Effector CD4-positive, alpha-beta T cell (primary cell): Measurements from ENCODE around the gene LTK.

Source experiments
- DNase-seq: peaks from one replicate; pipeline ENCODE4 v3.0.0-alpha.2; 2020

LTK gene

GRCh38 chr15:41495736-41496599 lies 17.7 kb downstream of the LTK start:
- no peak for DNase-seq

GRCh38 chr15:41494922-41495735 lies 18.5 kb downstream of the LTK start:
- no peak for DNase-seq

DNA sequence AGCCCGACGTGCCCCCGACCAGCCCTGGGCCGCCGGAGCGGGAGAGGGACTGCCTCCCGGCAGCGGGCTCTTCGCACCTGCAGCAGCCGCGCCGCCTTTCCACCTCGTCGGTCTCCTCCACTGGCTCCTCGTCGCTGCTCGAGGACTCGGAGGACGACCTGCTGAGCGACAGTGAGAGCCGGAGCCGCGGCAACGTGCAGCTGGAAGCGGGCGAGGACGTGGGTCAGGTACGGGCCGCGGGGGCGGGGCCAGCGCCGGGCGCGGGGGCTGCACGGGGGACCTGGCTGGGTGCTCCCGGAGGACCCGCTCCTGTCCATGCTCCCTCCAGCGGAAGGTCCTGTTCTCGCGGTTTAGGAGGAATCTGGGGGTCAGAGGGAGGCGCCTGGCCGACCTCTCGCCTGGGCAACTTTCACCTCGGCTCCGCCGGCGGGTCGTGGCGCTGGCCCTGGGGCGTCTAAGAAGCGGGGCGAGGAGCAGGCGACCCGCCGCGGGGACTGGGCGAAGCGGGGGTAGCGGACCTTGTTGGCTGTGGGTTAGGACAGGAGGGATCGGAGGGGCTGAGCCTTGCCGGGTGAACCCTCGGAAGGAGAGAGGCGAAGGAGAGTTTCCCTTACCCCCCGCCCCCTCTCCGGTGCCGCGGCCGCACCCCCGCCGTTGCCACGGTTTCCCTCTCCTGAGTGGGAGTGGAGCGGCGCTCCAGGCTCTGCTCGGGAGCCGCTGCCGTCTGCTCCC lies 19.3 kb downstream of the LTK start:
- DNase-seq = no peak

GRCh38 chr15:41493902-41494189 lies 19.8 kb downstream of the LTK start:
- DNase-seq = no peak

DNA sequence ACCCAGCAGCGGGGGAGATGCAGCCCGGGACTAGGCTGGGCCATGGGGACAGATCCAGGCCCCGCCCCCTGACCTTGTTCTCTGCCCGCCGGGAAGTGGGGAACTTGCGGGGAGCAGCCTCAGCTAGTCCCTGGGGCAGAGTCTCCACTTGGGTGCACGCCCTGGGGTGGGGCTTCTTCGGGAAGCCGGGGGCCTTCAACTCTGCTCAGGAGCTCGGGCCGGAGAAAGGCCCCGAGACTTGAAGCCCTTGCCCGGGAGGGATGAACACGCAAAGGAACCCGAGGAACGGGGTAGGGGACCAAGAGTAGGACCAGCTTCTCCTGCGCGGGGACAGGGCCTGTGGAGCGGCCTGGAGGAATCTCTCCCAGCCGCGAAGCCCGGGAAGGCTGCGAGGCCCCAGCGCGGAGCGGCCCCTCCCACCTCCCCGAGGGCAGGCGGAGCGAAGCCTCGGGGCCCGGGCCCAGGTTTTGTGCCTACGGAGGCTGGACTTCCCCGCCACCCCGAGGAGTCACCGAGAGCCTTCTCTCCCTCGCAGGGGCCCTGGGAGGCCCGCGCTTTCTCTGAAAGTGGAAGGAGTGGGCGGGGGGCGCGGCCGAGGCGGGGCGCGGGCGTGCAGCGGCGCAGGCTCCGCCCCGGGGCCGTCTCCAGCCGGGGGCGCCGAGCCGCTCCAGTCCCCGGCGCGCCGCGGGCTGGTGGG lies 20.3 kb downstream of the LTK start, which contains the start of gene ITPKA:
ITPKA (plus strand) TSS at position 670 of the 697 bp plus-strand sequence. CDS start 54 bp downstream, outside the sequence.
- DNase-seq = peak; percentile 73

GRCh38 chr15:41492597-41493204 lies 20.9 kb downstream of the LTK start:
- DNase-seq = no peak

DNA sequence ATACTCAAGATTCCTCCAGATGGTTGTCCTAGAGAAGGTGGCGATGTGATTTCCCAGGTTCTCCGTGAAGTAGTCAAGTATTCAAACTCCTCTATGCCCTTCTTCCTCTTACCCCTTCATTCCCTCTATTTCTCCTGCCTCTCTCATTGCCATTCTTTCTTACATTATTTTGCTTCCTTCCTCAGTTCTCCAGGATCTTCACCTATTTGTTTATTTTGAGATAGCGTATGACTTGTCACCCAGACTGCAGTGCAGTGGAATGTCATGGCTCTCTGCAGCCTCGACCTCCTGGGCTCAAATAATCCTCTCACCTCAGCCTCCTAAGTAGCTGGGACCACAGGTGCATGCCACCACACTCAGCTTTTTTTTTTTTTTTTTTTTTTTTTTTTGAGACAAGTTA lies 21.7 kb downstream of the LTK start:
- DNase-seq = no peak

DNA sequence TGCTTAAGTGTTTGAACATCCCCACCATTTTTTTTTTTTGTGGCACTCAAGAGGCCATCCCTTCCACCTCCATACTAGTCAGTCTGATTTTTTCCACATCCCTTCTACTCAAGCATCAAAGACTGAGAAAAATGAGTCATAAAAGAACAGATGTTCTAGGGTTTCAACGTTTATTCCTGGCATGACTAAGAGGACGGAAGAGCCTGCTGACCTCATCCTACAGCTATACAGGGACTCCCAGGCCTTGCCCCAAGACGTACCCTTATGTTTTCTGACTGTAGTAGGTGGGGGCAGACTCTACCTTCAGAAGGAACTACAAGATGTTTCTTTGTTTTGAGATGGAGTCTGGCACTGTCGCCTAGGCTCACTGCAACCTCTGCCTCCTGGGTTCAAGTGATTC lies 23.3 kb downstream of the LTK start:
- DNase-seq = no peak

DNA sequence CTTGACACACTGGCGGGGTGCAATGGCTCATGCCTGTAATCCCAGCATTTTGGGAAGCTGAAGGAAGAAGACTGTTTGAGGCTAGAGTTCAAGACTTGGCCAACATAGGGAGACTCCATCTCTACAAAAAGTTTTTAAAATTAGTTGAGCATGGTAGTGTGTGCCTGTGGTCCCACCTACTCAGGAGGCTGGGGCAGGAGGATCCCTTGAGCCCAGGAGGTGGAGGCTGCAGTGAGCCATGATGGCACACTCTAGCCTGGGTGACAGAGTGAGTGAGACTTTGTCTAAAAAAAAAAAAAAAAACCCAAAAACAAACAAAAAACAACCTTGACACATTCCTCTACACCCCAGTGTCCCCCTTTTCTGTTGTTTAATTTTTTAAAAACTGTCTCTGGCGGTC lies 24.0 kb downstream of the LTK start:
- DNase-seq = no peak

GRCh38 chr15:41487802-41488201 lies 25.8 kb downstream of the LTK start:
- no peak for DNase-seq

DNA sequence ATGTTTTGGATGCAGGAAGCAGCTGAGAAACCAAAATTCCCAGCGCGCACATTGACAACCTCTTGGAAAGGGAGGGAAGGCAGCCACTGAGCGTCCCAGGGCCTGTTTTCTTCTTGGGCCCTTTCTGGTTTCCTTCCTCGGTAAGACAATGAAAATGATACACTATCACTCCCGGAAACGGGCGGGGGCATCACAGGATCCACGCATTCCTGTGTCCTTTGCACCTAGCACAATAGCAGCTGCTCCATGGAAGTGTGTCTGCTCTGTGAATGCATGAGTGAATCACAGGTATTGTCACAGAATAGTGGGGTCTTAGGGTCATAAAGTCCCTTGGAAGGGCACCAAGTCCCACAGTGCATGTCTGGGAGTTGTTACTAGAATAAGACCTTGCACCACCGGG lies 26.2 kb downstream of the LTK start:
- no peak for DNase-seq

DNA sequence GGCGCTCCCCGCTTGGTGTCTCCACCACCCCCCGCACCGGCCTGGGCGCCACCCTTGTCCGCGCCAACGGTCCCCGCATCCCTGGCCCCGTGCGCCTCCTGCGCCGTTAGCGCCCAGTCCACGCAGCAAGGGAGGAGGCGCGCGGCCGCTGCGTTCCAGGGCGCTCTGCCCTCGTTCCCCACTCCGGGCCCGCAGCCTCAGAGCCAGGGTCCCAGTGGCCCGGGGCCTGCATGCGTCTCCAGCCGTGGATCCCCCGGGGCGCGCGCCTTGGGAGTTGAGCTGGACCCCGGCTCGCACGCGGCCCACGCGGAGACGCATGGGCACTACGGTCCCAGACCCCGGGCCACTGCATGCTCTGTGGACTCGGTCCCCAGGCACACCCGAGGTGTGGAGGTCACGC lies 27.3 kb downstream of the LTK start:
- no peak for DNase-seq

DNA sequence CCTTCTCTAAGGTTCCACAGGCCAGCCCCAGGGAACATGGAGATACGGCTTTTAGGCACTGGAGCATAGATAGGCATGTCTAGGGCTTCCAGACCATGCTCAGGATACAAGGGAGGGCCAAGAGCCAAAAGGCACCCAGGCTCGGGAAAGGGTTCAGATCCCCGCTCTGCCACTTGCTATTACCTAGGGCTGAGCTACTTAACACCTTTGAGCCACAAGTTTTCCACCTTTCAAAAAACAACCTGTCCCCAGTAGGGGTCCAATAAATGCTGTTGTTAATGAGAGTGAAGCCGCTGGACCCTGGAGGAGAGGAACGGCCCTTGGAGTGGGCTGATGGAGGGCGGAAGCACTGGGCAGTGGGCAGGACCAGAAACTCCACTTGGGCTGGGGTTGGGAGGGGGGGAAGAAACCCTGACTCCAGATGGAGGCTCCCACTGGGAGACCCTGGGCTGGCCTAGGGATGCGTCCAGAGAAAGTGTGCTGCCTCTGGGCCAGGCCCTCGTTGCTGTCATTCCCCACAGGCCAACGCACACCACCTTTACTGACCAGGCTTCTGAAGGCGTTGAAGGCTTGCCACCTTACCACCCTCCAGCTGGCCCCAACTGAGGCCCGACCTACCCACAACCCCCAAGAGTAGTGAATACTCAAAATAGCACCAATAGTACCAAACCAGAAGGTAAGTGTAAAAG lies 28.5 kb downstream of the LTK start:
- DNase-seq = no peak

- no peak for DNase-seq
Measured at GRCh38 chr15:41483519-41483918, 30.1 kb downstream of the LTK start.

DNA sequence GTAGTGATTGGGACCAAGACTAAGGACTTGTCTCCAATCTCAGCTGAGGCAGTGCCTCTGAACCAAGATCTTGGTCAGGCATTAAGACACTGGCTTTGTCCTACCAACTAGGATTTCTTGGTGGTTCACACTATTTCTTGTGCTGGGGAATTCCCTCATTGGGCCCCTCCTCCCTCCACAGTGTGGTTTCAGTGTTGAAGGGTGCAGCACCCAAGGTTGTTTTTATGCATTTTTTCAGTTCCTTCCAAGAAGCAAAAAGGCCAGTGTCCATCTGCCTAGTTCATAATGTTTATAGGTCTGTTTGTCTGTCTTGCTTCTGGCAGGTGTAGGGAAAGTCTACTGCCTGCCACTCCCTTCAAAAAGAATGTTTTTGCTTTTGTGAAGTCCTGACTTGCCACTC lies 30.5 kb downstream of the LTK start:
- no peak for DNase-seq

- DNase-seq = no peak
Measured at GRCh38 chr15:41482110-41482877, 31.3 kb downstream of the LTK start.

DNA sequence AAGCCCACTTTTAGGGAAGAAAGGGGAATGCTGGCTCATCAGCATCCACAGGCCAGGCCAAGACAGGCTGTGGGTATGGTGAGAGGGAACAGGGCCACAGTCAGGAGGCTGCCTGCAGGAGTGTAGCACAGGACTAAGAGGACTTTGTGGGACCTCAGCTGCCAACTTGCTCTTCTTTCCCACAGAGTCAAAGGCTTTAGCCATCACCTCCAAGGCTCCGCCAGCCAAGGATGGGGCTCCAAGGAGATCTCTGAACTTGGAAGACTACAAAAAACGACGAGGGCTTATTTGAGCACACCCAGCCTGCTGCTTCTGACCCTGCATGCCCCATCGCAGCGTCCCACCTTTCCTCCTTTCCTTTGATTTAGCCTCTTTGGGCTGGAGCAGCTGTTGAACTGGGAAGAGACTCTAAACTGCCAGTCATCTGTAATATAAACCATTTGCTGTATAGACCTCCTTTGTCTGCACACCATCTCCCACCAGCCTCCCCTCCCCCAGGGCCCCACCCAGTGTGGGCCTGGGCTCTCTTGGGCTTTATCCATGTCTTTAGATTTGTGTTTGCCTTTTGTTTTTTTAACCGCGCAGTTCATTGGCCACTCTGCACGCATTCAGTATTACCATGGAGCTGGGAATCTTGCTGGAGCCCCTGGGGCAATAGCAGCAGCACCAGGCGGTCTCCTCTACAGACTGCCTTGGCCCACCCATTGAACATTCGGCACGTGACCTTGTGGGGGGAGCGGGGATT lies 33.1 kb downstream of the LTK start:
- DNase-seq = no peak

DNA sequence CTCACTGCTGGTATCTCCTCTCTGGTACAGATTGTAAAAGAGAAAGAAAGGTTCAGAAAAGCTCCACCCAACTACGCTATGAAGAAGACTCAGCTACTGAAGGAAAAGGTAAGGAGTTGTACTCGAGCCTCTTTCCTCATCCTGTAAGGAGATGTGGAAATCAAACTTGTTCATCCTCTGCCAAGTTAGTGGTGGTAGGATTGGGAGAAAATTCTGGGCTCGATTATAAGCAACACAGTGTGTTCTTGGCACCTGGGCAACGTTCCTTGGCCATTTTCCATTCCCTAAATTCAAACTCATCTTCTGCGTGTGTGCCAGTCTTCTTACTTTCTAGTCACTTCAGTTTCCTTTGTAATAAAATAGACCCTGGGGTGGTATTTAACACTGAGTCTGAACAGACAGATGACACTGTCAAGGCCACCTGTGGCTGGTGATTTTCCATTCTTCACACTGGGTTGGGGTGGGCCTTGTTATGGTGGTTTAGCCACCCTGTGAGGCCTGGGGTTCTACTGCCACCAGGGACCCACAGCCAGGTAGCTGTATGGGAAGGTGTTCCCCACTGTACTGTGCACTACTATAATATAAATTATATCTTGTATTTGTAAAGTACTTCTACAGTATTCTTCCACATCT lies 37.1 kb downstream of the LTK start:
- DNase-seq = no peak

DNA sequence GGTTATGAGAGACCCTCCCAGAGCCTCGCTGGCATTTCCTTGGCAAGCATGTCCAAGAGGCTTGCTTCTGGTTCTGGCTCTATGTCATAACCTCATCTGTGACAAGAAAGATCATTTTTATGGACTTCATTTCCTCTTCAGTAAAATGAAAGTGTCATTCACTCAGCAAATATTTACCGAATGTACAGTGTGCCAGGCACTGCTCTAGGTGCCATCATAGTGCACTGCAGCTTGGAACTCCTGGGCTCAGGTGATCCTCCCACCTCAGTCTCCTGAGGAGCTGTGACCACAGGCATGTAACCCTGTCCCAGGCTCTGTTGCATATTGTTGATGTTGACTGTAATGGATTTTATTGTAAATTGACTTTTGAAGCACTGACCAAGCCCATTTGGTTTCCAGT lies 38.7 kb downstream of the LTK start:
- no peak for DNase-seq

GRCh38 chr15:41474436-41474835 lies 39.2 kb downstream of the LTK start:
- no peak for DNase-seq
